Right renal pelvis (tissue), 4 donors: ENCODE data around the gene MLLT3. TPM values are rescaled to one million over a fixed set of nuclear protein-coding genes. Genes with fewer than 3 reads are reported as not detected.

Experiments used
- DNase-seq, 4 donors: peaks; one replicate each; pipeline ENCODE4 v3.0.0-alpha.2; 2013; ENCODE audit warnings: low read depth in 4 of 4, low spot score in 3 of 4, missing footprints in 1 of 4
- polyA plus RNA-seq, 4 donors: library from polyadenylated mRNA; unstranded; fragments of 120-200 nt; gene quantifications; one replicate each; pipeline ENCODE4 v1.2.1, GENCODE V29; 2013; ENCODE audit not compliant: insufficient read length in 4 of 4

Gene MLLT3
- polyA plus RNA-seq, 4 donors, result 29.0 to 36.0 (median 33.3) TPM

DNA sequence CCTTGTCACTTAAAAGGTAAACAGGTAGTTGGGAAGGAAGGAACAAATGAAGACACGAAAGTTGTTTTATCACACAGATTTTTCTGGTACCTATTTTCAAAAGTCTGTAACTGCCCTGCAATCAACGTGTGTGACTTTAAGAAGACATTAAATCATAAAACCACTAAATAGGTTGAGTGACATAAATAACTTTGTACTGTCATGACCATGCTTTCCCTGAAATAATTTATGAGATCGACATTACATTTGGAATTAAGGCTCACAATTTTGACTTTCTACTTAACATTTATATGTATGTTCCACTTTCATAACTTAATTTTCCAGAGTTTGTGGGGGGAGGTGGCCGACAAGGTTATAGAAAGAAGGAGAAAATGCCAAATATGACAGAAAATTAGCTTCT lies 181.1 kb downstream of the MLLT3 start:
- DNase-seq, result no peak

DNA sequence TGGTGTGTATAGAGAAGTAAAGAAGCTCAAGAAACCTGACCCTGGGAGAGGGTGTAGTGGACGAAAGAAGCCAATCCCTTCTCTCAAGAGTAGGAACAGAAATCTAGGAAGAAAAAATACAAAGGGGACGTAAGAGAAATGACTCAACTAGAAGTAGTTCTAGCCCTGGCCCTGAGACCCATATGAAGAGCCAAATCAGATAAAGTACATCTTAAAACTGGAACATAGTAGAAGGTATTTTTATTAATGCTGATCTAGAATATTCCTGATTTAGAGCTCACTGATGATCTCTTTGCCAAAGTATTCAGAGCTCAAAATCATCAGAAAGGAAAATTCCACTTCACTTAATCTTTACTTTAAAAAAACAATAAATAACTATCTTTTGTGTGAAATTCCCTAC lies 184.8 kb downstream of the MLLT3 start:
- no peak for DNase-seq

DNA sequence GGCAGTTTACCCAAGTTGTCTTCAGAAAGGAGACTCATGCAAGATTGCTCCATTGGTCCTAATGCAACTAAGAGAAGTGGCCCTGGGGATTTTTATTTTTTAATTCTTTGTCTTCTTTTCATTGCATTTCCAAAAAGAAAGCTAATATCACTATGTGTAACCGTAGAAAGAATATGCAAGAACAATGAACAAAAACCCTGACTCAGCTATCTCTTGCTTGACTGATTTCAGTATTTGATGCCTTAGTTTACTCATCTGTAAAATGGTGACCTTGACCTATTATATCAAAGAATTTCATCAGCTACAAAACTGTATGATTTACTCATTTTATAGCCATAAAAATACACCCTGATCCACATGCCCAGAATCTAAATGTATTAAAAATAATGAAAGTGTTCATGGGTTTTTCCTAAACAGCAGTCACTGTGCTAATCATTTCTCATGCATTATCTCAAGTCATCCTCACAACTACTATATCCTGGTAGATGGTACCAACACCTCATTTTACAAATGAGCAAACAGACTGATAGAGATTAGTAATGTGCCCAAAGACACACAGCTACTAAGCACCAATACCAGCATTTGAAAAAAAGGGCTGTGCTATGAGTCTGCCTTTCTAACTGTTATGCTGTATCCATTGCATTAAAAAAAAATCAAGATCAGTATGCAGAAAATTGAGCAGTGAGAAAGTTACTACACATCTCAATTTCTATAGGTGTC lies 185.7 kb downstream of the MLLT3 start:
- DNase-seq, result no peak

DNA sequence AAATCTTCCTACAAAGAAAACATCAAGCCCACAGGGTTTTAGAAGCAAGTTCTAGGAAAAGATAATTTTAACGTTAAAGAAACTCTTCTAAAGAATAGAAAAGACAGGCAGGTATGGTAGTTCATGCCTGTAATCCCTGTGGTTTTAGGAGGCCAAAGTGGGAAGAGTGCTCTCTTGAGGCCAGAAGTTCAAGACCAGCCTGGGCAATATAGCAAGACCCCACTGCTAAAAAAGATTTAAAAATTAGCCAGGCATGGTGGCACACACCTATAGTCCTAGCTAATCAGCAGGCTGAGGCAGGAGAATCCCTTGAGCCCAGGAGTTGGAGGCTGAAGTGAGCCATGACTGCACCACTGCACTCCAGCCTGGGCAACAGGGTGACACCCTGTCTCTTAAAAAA lies 193.3 kb downstream of the MLLT3 start:
- no peak for DNase-seq

DNA sequence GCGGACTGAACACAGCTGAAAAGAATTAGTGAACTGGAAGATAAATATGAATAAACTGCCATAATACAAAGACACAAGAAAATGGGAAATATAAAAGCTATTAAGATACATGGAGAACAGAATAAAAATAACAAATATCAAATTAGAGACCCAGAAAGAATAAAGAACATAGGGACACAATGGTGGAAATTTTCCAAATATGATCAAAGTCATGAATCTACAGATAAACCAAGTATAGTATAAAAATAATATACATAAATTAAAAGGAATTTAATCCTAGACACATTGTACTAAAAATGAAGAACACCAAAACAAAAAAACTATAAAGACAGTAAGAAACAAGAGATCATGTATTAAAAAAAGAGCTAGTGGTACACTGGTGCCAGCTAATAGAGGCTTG lies 194.9 kb downstream of the MLLT3 start:
- no peak for DNase-seq

DNA sequence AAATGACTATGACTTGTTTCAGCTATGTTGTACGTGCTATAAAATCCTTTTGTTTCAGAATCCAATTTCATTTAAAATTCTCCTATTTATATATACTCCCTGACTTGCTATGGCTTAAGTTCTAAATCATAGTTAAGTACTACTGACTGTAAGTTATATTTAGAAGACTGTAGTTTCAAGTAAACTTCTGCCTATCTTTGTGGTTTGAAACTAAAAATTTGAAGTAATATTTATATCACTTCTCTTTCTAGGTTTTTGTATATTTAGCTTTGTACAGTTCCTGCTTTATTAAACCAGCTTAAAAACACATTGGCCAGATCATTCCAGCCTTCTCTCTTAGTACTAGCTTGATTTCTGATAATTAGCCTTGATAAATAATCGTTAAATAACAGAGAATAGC lies 196.3 kb downstream of the MLLT3 start:
- DNase-seq, result no peak

DNA sequence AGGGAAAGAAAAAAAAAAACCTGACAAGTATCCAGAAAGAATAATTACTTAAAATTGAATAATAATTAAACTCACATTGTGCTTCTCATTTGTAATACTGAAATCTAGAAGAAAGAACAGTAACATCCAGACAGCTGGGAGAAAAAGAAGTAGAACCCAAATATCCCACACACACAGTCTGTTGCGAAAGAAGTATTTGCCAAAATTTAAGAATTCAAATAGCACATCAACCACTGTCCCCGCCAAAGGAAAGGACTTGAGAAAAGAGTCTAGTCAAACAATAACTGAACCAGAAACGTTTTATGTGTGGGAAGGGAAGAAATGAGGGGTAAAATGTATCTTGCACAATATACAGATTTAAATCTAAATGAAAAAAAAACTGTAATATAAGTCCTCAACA lies 202.8 kb downstream of the MLLT3 start:
- no peak for DNase-seq

DNA sequence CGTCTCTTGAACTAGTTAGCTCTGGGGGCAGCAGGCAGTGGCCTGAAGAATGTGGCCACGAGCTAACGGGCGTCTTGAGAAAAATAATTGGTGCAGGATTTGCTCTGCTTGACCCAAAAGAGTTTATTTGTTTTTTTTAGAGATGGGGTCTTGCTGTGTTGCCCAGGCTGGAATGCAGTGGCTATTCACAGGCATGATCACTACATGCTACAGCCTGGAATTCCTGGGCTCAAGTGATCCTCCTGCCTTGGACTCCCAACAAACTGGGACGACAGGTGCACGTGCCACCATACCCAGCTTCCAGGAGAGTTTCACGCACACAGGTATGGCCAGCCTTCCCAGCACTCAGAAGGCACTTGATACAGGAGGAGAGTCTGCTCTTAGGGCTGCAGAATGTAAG lies 203.8 kb downstream of the MLLT3 start:
- no peak for DNase-seq

DNA sequence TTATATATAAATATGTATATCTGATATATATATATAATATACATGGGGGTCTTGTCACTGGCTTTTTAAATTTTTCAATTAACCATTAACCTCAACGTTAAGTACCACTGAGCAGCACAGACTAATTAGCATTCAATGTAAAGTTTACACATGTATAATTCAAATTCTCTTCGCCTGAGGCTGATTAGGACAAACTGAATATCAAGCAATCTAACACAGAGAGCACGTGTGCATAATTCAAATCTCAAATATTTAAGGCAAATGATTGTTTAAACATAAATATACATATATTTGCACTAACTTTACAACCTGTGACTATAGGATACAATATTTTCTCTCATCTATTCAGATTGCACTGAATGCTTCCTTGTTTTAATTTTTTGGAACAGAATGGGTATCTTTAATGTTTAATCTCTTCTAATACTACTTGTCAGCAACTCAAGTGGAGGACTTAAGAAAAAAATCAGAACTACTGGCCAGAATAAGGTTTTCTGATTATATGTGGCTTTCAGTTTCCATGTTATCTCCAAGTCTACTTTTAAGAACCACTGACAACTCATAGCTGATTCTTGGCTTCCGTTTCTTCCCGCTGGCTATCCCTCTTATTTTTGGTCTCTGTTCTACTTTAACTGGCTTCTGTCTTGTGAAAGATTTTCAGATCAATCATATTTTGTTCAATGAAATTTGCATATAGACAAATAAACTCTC lies 204.8 kb downstream of the MLLT3 start:
- no peak for DNase-seq

DNA sequence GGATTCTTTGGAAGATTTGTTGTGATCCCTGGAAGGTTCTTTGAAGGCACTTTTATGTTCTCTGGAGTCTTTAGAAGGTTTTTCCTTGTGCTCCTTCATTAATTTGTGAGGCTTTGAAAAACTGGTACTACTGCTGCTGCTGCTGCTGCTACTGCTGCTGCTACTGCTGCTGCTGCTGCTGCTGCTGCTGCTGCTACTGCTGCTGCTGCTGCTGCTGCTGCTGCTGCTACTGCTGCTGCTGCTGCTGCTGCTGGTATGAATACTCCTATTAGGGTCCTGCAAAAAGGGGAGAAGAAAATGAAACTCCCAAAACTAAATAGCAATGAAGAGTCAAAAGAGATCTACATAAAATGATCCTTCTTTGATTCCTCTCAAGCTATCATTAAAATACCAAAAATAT lies 208.1 kb downstream of the MLLT3 start:
- DNase-seq, result no peak

DNA sequence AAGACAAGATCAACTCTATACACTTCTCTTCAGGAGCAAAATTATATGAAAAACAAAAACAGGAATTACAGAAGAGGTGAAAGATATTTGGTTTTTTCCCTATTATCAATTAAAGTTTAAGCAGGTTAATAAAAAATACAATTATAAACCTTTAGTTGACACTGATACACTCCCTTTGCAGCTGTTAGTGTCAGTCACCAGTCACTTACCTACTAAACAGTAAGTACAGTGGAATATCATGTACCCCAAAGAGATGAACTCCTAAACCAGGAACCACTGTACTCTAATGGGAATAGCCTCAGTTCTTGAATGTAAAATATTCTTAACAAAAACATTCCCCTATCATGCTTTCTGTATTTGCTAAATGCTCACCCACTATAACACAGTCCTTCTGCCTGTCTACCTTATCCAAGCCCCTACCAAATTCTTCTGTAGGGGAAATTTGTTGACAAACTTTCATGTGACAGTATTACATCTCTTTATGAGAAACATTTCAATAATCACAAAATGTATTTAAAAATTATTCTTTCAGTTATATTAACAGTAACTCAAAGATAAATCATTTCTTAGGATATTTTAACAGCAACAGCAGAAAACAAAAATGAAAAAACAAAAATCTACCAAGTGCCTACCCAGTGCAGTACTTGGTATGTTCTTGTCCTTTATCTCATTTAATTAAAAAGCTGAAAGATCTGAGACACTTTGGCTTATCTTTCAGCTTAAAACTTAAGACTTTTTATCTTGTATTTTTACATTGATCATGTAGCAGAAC lies 212.8 kb downstream of the MLLT3 start:
- DNase-seq, result no peak

DNA sequence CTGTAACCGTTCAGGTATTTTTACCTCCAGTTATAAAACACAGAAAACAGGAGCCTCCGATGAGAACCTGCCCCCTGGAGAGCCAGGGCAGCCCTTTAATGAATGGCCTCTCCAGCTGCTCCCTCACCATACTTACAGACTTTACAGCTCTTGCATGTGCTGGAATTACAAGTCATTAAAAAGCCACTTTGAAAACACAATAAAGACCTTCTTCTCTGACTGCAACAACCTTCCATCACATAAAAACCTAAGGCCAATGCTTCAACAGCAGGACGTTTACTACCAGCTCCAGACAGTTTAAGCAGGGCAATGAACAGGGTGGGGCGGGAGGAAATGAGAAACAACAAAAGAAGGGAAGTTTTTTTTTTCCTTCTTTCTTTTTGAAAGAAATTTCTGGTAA lies 213.8 kb downstream of the MLLT3 start:
- no peak for DNase-seq

DNA sequence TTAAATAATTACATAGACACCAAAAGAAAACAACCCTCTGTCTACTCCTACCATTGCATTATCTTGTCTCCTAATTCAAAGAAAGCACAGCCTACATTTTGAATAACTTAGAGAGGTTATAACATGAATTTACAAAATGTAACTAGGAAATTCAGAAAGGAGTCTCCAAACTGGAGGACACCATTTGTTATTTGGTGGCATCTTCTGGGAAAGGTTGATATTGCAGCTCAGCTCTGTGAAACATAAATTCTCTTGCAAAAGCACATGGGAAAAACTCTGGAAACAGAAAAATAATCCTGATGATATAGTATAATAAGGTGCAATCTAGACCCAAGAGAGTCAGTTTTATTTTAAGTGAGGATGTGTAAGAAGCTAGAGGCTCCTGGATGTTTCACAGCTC lies 215.3 kb downstream of the MLLT3 start:
- no peak for DNase-seq

DNA sequence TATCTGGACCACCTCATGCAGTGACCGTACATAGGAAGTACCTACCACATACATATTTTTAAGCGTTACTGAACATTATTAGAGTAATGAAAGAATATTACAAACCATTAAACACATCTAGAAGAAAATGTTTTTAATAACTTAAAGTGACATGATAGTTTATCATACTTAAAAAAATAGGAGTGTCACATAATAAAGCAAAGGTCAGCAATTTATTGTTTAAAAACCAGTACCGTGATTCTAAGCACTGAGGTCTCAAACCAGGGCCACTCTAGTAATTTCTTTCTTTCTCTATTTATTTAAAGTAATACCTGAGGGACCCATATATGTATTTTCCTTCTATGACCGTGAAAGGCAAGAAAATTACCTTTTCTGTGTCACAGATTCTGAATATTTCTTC lies 216.0 kb downstream of the MLLT3 start:
- no peak for DNase-seq

DNA sequence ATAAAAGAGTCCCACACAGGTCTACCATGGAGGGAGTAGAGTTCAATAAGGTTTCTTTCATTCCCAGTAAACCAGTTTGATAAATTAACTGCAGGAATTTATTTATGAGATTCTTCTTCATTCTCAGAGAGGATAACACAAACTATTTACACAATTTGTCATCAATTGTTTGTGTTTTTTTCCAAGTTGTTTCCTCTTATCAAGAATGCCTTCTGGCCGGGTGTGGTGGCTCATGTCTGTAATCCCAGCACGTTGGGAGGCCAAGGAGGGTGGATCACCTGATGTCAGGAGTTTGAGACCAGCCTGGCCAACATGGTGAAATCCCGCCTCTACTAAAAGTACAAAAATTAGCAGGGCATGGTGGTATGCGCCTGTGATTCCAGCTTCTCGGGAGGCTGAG lies 216.7 kb downstream of the MLLT3 start:
- DNase-seq, result no peak

DNA sequence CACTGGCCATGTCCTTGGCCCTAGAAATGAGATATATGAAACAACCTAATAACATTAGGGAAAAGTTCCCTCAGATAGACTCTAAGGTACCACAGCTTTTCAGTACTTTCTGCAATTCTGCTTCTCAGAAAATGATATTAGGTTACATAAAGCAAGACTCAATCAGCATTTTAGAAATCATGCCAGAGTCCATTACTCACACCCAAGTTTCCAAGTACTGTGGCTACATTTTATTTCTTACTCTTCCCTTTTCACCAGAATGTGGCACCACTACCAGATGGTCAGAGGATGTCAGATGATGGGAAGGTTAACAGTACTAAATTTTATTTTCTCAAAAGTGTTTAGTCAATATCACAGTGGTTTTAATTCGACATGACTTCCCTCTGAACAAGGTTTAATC lies 217.2 kb downstream of the MLLT3 start:
- no peak for DNase-seq

DNA sequence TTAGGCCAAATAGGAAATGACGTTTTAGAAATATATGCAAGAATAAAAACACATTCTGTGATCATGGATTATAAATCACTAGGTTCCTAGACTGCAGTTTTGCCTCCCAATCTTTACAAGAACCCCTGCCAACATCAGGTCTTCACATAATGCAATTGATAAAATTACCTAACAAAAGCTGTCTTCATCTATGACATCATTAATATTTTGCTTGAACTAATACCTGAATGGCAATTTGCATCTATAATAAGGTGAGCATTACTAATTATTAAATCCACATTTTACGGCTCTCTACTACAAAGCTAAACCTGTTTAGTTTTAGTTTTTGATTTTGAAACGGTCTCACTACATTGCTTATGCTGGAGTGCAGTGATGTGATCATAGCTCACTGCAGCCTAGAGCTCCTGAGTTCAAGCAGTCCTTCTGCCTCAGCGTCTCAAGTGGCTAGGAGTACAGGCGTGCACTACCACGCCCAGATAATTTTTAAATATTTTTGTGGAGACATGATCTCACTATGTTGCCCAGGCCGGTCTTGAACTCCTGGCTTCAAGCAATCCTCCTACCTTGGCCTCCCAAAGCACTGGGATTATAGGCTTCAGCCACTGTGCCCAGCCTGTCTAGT lies 218.0 kb downstream of the MLLT3 start:
- no peak for DNase-seq

DNA sequence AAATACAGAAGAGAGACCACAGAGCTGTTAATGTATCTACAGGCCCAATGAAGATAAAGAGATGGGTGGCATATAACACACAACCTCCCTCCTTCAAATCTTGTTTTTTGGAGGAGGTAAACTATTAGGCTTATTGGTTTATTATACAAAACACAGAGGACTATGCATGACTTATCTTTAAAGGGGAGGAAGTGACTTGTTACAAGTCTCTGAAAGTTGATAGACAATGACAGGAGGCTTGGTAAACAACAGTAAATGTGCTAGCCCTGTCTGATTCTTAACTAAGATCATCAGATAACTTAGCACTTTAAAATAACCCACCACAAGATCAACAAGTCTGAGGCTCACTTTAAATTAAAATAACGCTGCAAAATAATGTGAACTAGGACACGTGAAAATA lies 219.0 kb downstream of the MLLT3 start:
- no peak for DNase-seq

DNA sequence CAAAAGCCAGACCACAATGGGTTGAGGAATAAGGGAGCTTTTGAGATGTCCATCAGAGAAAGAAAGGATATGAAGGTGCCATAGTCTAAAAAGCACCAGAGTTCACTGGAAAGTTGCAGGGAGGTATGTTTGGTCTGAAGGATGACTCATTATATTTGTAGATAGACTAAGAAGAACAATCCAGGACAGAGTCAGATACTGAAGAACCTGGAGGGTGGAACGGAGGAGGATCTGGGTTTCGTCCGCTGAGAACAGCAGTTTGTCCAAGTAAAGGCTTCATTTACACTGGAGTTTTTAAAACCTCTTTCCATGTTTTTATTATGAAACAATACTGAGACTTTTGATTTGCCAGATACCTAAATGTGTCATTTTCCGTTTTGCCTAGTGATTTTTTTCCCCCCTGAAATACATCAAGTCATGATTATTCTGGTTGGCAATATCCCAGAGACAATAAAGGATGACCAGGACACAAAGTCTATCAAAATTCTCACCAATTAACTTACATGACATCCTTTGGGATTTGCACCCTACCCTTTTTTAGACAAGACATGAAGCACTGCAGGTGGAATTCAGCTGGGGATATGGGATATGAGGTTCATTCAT lies 219.9 kb downstream of the MLLT3 start:
- DNase-seq, result no peak

DNA sequence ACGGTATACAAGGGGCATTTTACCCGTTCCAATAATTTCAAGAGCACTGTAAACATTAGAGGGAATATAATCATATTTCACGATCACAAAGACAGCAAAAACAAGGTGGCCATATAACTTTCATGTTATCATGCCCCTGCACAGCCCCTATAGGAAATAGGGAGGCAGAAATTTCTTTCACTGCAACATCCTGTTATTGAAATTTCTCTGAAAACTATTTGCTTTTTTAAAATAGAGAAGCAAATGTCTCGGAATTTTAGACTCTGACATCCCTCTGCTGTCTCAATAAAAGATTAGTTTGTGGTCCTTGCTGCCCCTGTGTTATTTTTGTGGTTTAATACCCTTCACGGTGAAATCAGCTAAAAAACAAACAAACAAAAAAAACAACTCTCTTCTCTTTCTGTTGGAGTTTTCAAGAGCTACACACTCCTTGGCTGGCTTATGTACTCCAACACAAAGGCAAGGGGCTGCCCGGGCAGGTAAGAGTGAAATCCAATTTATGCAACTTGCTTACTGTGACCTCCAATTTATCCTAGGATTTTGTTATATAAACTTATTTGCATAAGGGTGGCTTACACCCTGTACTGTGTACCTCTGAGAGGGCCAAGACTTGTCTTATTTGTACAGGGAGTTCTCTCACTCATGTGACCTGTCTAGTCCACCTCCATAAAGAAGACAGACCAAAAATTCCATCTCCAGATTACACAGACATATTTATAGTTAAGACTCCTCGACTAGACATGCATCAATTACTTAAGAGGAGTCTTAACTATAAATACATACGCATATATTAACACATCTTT lies 223.6 kb downstream of the MLLT3 start:
- no peak for DNase-seq
